GM18951 (cell line): ENCODE data around the gene MSANTD2.
"Not testable (repeated sequence)": the region's sequence is repeated elsewhere in the genome, so short reads cannot be mapped to it uniquely, and the experiment has no call there.

Experiments used
- POLR2A ChIP-seq: IDR thresholded peaks from 4 replicates; pipeline ENCODE4 v1.6.1; 2011; ENCODE audit warnings: mild to moderate bottlenecking; ENCODE audit not compliant: insufficient read length, insufficient read depth; ENCODE audit errors: extremely low read depth
- in situ Hi-C: fragments of 300-500 bp; cut with MboI; formaldehyde crosslinking; loops from one replicate; pipeline ENCODE4 v1.12.0; 2022; ENCODE audit warnings: low sequenced_read_pairs, mixed read lengths, inconsistent platforms; ENCODE audit not compliant: unreplicated experiment

Gene MSANTD2

GRCh38 chr11:124776865-124777645, 23.2 kb downstream of the MSANTD2 start:
- TF ChIP-seq POLR2A = no peak
- in situ Hi-C loops = no loop called here

GRCh38 chr11:124770959-124771358, 29.2 kb downstream of the MSANTD2 start:
- in situ Hi-C loops = not testable (repeated sequence)

GRCh38 chr11:124769806-124770774, 30.1 kb downstream of the MSANTD2 start:
- TF ChIP-seq POLR2A = no peak
- in situ Hi-C loops = loop anchor here (10.0 kb wide), 1 partner anchor 95 kb away; the partner anchor contains the start of genes SIAE and SPA17

- no peak for TF ChIP-seq POLR2A
- in situ Hi-C loops = loop anchor here (10.0 kb wide), 1 partner anchor 94 kb away; the partner anchor contains the start of genes SIAE and SPA17
Observed at GRCh38 chr11:124768914-124769313, 31.3 kb downstream of the MSANTD2 start.

- in situ Hi-C loops = loop anchor here (10.0 kb wide), 1 partner anchor 91 kb away; the partner anchor contains the start of genes SIAE and SPA17
Observed at GRCh38 chr11:124766156-124766555, 34.0 kb downstream of the MSANTD2 start.

GRCh38 chr11:124763156-124763947, 36.9 kb downstream of the MSANTD2 start:
- TF ChIP-seq POLR2A = no peak
- in situ Hi-C loops = loop anchor here (10.0 kb wide), 1 partner anchor 89 kb away; the partner anchor contains the start of genes SIAE and SPA17

More at GRCh38 chr11:124766156-124766555, 34.0 kb downstream of the MSANTD2 start:
- TF ChIP-seq POLR2A = no peak

- in situ Hi-C loops = loop anchor here (10.0 kb wide), 1 partner anchor 88 kb away; the partner anchor contains the start of genes SIAE and SPA17
- no peak for TF ChIP-seq POLR2A
Observed at GRCh38 chr11:124762624-124763155, 37.5 kb downstream of the MSANTD2 start.

- peak; percentile 98 for TF ChIP-seq POLR2A
- in situ Hi-C loops = loop anchor here (10.0 kb wide), 1 partner anchor 87 kb away; the partner anchor contains the start of genes SIAE and SPA17
Observed at GRCh38 chr11:124762105-124762623, 38.0 kb downstream of the MSANTD2 start, which contains the start of gene ESAM. Gene ESAM, minus strand, starts transcription at chr11:124762290. Its CDS starts 136 bp downstream, at chr11:124762154.

GRCh38 chr11:124761301-124762104, 38.7 kb downstream of the MSANTD2 start:
- in situ Hi-C loops = loop anchor here (10.0 kb wide), 1 partner anchor 87 kb away; the partner anchor contains the start of genes SIAE and SPA17
- no peak for TF ChIP-seq POLR2A

GRCh38 chr11:124760806-124761205, 39.4 kb downstream of the MSANTD2 start:
- no peak for TF ChIP-seq POLR2A
- in situ Hi-C loops = loop anchor here (10.0 kb wide), 1 partner anchor 86 kb away; the partner anchor contains the start of genes SIAE and SPA17

- TF ChIP-seq POLR2A = peak; percentile 35
- in situ Hi-C loops = loop anchor here (10.0 kb wide), 1 partner anchor 85 kb away; the partner anchor contains the start of genes SIAE and SPA17
Observed at GRCh38 chr11:124760205-124760652, 40.0 kb downstream of the MSANTD2 start.
